GM19023 (cell line): ENCODE data around the gene NCAPH2.

Source experiments
- ATAC-seq: cut with Tn5 transposase; IDR thresholded peaks from one replicate; pipeline ENCODE4 v1.9.1; 2021; ENCODE audit warnings: mild to moderate bottlenecking, moderate library complexity; ENCODE audit not compliant: unreplicated experiment

Gene NCAPH2

GRCh38 chr22:50545522-50546325 is 37.7 kb downstream of the NCAPH2 start, which contains the start of gene KLHDC7B:
Gene KLHDC7B (plus strand): TSS chr22:50545899. CDS start chr22:50546244, 345 bp downstream.
- no peak for ATAC-seq

GRCh38 chr22:50546326-50547262 is 38.6 kb downstream of the NCAPH2 start:
- ATAC-seq = no peak

GRCh38 chr22:50547263-50547985 is 39.4 kb downstream of the NCAPH2 start:
- no peak for ATAC-seq

- ATAC-seq = no peak
Measured at GRCh38 chr22:50548040-50548920, 40.3 kb downstream of the NCAPH2 start.

- no peak for ATAC-seq
Measured at GRCh38 chr22:50548921-50549790, 41.1 kb downstream of the NCAPH2 start.

GRCh38 chr22:50550395-50550794 is 42.4 kb downstream of the NCAPH2 start:
- no peak for ATAC-seq

GRCh38 chr22:50551160-50551752 is 43.2 kb downstream of the NCAPH2 start:
- no peak for ATAC-seq

GRCh38 chr22:50553310-50553709 is 45.3 kb downstream of the NCAPH2 start:
- no peak for ATAC-seq

GRCh38 chr22:50556703-50557102 is 48.7 kb downstream of the NCAPH2 start:
- no peak for ATAC-seq

- no peak for ATAC-seq
Measured at GRCh38 chr22:50560034-50560433, 52.0 kb downstream of the NCAPH2 start.

- no peak for ATAC-seq
Measured at GRCh38 chr22:50561401-50562358, 53.7 kb downstream of the NCAPH2 start.

- ATAC-seq = peak; percentile 92
Measured at GRCh38 chr22:50562523-50563412, 54.7 kb downstream of the NCAPH2 start, which contains the start of gene SYCE3. Gene SYCE3 (minus strand): TSS chr22:50562919. CDS start chr22:50556405, 6,514 bp downstream.

GRCh38 chr22:50563413-50564160 is 55.6 kb downstream of the NCAPH2 start:
- ATAC-seq = no peak

GRCh38 chr22:50564289-50564688 is 56.3 kb downstream of the NCAPH2 start:
- no peak for ATAC-seq

GRCh38 chr22:50567721-50568252 is 59.8 kb downstream of the NCAPH2 start:
- ATAC-seq = no peak
